ENCODE results near the gene TCTN1.

GRCh38 chr12:110590059-110590458, 23.9 kb upstream of the TCTN1 start:
- TF ChIP-seq POLR2AphosphoS5 (IDR thresholded peaks at IDR 0.05; ENCODE audit: insufficient read depth, low read depth, low read length): no peak
- TF ChIP-seq CTCF (IDR thresholded peaks at IDR 0.05; ENCODE audit: extremely low read depth in 1 of 2, insufficient read depth in 1 of 2, low read depth in 1 of 2, low read length in 2 of 2): no peak
- no peak for TF ChIP-seq POLR2A (IDR thresholded peaks at IDR 0.05; ENCODE audit: low read depth, low read length)
- TF ChIP-seq MYC (IDR thresholded peaks at IDR 0.05; ENCODE audit: low read depth, low read length): no peak
- TF ChIP-seq EZH2 (IDR thresholded peaks at IDR 0.05; ENCODE audit: borderline replicate concordance, low read depth, low read length, severe bottlenecking): no peak
- TF ChIP-seq FOS (IDR thresholded peaks at IDR 0.05; ENCODE audit: borderline replicate concordance, insufficient read depth, low read length): no peak
- no peak for TF ChIP-seq GATA2 (IDR thresholded peaks at IDR 0.05; ENCODE audit: insufficient read depth, insufficient read length, low read depth, low read length)
